GM18511 (cell line): ENCODE results near the gene LDHAL6B.
"Not testable (repeated sequence)": the region's sequence is repeated elsewhere in the genome, so short reads cannot be mapped to it uniquely, and the experiment has no call there.

Source experiments
- ATAC-seq: cut with Tn5 transposase; IDR thresholded peaks from one replicate; pipeline ENCODE4 v1.9.1; 2021; ENCODE audit warnings: mild to moderate bottlenecking, moderate library complexity; ENCODE audit not compliant: unreplicated experiment

The LDHAL6B gene

GRCh38 chr15:59206623-59207183 is at the start of gene LDHAL6B:
Gene LDHAL6B (plus strand): TSS chr15:59206843. CDS start chr15:59206941, 98 bp downstream.
- no peak for ATAC-seq

DNA sequence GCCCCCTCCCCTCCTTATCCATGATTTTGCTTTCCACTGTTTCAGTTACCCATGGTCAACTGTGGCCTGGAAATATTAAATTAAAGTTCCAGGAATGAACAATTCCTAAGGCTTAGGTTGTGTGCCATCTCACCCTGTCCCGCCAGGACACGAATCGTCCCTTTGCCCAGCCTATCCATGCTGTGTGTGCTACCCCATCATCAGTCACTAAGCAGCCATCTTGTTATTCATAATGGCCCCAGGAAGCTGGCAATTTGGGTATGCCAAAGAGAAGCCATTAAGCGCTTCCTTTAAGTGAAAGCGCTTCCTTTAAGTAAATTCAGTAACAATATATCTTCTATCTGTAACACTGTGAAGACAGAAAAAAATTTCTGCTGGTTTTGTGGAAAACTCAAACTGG is 49.2 kb upstream of the LDHAL6B start:
- ATAC-seq: no peak

DNA sequence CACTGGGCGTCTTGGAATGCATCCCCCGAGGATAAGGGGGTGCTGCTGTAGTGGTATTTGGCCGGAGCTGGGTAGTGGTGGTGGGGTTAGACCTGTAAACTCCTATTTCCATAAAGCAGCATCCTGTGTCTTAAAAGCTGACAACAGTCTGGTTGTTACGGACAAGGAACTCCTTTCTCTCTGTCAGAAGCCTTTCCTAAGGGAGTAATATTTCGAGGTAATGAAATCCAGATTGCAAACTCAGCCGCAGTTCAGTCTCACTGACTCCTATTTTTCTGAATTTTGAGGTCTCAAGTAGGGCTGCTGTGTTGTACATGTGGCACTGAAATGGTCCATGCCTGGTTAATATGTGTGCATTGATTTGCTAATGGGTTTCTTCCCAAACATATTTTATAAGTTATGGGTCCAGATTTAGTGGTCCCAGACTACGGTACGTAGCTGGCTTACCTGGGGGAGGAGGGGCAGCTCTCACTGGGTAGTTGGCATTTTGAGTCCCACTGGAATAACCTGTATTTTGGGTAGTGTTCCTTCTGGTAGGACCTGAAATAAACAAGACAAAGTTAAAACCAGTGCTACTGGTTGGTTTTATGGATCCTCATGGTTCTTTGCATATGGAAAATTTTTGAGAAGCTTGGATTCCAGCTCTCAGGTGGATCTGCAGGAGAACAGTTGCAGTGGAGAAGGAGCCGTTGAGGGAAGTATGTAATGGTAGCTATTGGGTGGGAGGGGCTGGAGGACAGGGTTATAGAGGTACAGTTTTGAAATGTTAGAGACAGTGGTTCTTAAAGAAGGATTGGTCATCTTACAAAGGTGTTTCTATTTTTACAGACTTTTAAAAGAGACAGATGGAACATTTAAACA is 48.6 kb upstream of the LDHAL6B start:
- ATAC-seq: no peak

- no peak for ATAC-seq
Measured at GRCh38 chr15:59158701-59159034, 48.0 kb upstream of the LDHAL6B start.

GRCh38 chr15:59159210-59159609 is 47.4 kb upstream of the LDHAL6B start:
- ATAC-seq: no peak

GRCh38 chr15:59160880-59161593 is 45.6 kb upstream of the LDHAL6B start:
- ATAC-seq: no peak

DNA sequence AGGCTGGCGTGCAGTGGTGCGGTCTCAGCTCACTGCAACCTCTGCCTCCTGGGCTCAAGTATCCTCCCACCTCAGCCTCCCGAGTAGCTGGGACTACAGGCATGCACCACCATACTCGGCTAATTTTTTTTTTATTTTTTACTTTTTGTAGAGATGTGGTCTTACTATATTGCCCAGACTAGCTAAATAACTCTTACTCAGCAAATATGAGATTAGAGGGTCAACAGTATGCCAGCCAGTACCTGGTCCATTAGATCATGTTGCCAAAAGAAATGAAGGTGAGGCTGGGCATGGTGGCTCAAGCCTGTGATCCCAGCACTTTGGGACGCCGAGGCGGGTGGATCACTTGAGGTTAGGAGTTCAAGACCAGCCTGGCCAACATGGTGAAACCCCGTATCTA is 44.6 kb upstream of the LDHAL6B start:
- ATAC-seq: not testable (repeated sequence)

DNA sequence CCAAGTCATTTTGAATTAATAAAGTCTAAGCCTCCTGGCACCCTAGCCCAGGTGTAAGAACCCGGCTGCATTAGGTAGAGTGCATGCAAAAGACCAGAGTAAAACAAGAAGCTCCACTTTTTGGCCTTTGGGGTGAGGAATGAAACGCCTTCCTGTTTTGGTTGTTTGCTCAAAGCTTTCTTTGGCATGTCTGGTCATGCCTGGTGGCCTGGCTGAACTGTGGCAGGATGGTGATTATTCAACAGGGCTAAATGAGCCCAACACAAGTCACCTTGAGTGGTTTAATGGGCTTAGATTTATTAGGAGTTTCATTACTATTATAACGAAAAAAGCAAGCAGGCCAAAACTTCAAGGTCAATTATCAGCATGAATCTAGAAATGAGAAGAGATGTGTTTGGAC is 40.9 kb upstream of the LDHAL6B start:
- no peak for ATAC-seq

- no peak for ATAC-seq
Measured at GRCh38 chr15:59166166-59166565, 40.5 kb upstream of the LDHAL6B start.

DNA sequence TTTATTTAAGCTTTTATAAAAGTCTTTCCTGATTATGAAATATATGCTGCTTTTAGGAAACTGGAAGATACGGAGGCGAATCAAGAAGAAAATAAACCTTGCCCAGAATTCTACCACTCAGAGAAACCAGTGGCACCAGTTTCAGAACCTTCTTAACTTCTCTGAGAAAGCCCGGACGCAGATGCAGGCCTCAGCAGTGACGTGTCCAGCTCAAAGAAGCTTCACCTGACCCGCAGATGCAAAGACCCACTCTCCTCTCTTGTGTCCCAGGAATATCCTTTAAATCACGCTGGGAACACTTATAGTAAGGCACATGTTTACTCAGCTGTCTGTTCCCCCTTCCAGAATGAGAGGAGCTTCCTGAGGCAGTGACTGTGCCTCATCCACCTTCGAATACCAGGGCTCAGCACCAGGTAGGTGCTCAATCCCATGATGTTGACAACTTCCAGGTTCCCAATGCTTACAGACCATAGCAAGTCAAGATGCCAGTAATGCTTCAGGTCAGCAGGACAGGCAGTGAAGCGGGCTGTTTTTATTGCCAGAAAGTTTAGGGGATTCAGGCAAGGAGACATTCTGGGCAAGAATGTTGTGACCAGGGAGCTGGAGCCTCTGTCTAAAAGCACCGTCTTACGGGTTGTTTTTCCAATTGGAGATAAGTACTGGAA is 39.9 kb upstream of the LDHAL6B start:
- no peak for ATAC-seq

- ATAC-seq: no peak
Measured at GRCh38 chr15:59168536-59168935, 38.1 kb upstream of the LDHAL6B start.

- no peak for ATAC-seq
Measured at GRCh38 chr15:59169251-59169708, 37.4 kb upstream of the LDHAL6B start.

DNA sequence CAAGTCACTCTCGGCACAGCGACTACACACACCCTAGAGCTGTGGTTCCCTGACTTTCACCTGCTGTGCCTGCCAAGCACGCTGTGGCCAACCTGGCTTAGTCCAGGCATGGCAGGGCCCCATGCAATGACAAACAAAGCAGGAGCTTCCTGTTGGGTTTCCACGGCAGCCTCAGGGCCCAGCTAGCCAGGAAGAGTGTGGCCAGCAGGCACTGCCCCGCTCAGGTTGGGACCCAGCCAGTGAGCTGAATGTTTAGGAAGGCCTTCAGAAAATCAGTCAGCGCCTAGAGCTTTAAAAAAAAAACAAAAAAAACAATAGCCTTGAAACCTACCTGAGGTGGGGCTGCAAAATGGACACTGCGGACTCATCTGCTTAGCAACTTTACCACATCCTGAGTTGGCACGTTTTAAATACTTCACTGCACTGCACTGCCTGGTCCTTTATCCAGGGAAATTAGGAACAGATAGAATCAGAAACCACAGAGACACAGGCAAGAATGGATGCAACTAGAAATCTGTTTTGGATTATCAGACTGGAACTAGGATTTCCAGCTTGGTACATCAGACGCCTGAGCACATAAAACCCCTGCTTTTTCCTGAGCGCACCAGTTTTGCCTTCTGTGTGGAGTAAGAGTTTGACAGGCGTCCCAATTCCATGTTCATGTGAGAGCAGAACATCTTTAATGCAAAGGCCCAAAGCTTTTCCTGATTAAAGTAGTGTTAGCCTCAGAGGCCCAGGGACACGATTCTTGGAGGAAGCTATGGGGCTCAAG is 36.2 kb upstream of the LDHAL6B start:
- ATAC-seq: no peak

DNA sequence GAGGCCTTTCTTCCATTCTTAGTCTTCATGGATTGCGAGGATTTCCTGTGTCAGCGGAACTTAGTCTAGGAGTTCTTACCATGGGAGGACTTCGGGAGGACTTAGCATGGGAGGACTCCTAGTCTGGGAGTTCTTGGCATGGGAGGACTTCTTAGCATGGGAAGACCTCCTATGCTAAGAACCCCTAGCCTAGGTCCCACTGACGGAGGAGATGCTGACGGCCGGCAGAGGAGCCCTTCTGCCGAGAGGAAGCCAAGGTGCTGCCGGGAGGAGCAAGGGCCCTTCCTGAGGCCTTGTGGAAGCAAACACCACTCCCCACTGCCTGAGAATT is 35.6 kb upstream of the LDHAL6B start:
- no peak for ATAC-seq

GRCh38 chr15:59172289-59172901 is 34.2 kb upstream of the LDHAL6B start:
- no peak for ATAC-seq

GRCh38 chr15:59173194-59173593 is 33.4 kb upstream of the LDHAL6B start:
- ATAC-seq: no peak

GRCh38 chr15:59174151-59174834 is 32.4 kb upstream of the LDHAL6B start:
- no peak for ATAC-seq

DNA sequence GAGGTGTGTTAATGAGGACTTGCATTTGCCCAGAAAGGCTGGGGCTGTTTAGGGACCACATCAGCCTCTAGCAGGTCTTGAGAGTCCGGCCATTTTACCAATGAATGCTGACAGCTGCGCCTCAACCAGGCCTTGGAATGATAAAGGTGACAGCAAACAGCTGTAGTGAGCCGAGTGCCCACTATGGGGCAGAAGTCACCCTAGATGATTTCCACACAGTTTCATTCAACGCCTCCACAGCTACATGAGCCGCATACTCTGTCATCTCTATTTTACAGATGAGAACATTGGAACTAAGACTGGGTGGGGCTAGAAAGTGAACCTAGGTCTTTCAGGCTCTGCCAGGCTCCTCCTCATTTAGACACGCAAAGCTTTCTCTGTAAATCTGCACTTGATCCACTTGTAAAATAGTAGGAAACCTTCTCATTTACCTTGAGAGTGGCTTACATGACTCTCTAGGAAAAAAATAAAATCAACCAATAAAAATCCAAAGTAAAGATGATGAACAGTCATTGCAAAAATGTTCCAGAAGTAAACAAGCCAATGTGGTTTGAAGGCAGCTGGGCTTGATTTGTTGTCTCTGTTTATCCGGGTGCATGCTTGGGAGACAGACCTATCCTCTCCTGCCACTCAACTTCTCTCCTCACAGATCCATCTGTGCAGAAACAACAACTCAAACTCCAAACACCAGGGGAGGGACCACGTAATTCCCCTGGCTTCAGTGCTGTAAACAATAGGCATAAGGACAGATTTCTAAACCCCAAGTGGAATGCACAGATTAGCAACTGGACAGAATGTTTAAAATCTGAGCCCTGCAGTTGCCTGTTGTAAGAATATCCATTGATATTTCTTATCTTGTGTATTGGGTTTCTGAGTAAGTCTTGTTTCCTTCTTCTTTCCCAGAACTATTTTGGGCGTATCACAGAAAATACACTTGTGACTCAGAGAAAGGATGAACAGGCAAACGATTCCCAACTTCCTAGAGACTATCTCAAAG is 31.5 kb upstream of the LDHAL6B start:
- peak; percentile 74 for ATAC-seq
